ENCODE measurements around the gene PMF1.

GRCh38 chr1:156244126-156244525, 31.3 kb downstream of the PMF1 start:
- no peak for TF ChIP-seq CTCF (IDR thresholded peaks at IDR 0.05)
- TF ChIP-seq POLR2A (IDR thresholded peaks at IDR 0.05), result no peak
